ENCODE data around the gene INAFM2.

The INAFM2 gene

DNA sequence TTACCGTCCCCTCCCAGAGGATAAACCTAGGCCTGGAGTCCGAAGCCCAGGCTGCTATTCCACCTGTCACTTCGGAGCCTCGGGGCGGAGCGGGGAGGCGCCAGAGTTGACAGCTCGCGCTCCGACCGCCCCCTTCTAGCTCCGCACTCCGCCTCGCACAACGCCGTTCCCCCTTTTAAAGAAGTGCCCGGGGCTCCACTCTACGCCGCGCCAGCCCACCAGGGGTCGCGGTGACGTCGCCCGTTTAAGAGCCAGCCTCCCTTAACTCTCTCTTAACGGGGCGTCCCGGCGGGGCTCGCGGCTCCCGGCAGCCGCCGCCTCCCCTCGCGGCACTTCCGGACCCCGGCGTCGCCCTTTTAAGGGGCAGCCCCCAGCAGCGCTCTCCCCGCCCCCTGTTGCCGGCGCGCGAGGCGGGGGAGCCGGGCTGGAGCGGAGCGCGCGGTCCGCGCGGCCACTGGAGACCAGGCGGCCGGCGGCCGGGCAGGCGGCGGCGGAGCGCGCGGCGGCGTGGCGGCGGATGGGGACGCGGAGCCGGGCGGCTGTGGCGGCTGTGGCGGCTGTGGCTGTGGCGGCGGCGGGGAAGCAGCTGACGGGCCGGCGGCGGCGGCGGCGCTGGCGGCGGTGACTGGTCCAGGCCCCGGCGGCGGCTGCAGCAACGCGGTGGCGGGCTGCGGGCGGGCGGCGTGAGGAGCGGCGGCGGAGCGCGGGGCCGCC is at the start of gene INAFM2:
Gene INAFM2, plus strand, starts transcription at position 454 of the 714 bp plus-strand sequence. CDS start 364 bp downstream, outside the sequence.
- peak; percentile 89 to 97 for DNase-seq

DNA sequence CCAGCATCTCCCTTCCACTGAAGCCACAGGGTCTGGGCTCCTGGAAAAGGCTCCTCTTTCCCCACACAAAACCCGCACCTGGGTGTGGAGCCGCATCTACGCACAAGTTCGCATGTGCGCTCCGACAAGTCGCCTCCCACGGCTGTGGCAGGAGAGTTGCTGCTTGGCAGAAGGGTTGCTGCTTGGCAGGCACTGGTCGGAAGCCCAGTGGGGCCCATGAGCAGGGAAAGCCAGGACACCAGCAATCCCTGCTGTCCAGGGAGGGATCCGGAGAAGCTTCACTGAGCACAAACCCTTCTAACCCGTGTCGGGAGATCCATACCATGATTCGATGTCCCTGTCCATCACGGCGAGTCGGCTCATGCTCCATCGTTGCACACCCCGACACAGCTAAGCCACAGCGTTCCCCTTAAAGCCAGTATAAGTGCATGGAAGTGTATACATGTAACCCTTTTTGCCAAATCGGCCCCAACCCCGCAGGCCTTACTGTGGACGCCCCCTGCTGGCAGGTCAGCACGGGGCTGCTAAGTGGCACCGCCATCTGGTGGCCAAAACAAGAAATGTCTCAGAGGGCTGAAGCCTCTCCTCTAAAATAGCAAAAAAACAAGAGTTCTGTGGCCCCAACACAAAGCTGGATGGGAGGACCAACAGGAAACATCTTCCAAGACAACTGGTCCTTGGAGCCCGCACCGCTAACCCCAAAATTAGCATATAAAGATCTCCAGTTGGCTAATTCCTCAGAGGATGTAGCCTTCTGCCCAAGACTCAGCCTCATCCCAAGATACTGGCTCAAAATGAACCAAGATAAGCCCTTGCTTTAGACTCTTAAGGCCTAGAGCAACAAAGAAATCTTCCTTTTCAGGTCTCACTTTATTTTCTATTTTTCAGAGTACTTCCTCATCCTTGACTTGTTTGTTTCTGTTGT is 48.9 kb upstream of the INAFM2 start:
- DNase-seq, result peak; percentile 23 to 86

DNA sequence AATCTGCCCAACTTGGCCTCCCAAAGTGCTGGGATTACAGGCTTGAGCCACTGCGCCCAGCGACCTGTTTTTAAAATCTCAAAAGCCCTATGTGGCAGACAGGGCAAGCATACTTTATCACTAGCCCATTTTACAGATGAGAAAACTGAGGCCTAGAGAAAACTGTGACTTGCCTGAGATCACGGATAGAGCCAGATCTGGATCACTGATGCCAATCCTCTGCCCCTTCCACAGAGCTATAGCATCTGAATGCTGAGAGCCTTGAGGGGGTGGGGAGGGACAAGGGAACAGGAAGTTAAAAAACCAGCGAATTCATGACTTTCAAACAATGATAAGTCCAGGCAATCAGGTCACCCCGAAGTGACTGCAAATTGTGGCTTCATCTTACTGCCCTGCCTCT is 48.0 kb upstream of the INAFM2 start:
- DNase-seq, result no peak

DNA sequence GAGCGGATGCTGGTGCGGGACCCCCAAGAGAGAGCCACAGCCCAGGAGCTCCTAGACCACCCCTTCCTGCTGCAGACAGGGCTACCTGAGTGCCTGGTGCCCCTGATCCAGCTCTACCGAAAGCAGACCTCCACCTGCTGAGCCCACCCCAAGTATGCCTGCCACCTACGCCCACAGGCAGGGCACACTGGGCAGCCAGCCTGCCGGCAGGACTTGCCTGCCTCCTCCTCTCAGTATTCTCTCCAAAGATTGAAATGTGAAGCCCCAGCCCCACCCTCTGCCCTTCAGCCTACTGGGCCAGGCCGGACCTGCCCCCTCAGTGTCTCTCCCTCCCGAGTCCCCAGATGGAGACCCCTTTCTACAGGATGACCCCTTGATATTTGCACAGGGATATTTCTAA is 47.5 kb upstream of the INAFM2 start:
- DNase-seq, result no peak

DNA sequence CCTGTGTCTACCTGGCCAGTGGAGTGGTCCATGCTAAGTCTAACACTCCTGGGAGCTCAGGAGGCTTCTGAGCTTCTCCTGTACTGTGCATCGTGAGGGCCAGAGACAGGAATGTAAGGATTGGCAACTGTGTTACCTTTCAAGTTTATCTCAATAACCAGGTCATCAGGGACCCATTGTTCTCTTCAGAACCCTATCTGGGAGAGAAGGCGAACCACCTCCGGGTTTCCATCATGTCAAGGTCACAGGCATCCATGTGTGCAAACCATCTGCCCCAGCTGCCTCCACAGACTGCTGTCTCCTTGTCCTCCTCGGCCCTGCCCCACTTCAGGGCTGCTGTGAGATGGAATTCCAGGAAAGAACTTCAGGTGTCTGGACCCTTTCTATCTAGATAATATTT is 46.6 kb upstream of the INAFM2 start:
- DNase-seq, result no peak

DNA sequence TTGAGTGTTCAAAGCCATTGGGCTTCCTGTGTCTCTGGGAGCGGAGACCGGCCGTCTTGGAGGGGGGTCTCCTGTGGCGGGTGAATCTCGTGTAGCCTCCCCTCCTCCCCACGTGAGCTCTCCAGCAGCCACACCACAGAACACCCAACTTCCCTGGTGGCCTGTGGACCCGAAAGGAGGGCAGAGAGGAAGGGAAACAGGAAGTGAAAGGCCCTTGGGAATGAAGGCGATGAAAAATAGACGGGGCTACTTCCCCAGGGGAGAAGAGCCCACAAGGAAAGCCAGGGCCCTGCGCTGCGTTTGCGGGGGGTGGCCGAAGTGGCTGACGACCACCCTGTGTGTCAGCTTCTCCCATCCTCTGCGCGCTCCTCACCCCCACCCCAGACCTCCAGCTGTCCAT is 46.0 kb upstream of the INAFM2 start:
- DNase-seq, result no peak

DNA sequence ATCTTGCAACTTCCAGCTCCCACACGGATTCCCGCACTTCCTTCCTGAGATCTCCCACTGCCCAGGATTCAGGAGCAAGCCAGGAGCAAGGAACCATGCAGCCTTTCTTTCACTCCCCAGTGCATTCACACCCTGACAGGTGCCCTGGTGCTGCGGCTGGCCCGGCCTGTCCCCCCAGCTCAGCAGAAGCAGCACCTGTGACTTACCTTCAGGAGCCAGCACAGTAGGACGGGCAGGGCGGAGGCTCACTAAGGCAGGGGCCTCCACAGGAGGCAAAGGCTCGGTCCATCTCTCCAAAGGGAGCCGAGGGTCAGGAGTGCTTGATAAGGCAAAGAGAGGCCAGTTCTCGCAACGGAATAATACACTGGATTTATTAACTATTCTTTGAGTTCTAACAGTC is 45.5 kb upstream of the INAFM2 start:
- no peak for DNase-seq

DNA sequence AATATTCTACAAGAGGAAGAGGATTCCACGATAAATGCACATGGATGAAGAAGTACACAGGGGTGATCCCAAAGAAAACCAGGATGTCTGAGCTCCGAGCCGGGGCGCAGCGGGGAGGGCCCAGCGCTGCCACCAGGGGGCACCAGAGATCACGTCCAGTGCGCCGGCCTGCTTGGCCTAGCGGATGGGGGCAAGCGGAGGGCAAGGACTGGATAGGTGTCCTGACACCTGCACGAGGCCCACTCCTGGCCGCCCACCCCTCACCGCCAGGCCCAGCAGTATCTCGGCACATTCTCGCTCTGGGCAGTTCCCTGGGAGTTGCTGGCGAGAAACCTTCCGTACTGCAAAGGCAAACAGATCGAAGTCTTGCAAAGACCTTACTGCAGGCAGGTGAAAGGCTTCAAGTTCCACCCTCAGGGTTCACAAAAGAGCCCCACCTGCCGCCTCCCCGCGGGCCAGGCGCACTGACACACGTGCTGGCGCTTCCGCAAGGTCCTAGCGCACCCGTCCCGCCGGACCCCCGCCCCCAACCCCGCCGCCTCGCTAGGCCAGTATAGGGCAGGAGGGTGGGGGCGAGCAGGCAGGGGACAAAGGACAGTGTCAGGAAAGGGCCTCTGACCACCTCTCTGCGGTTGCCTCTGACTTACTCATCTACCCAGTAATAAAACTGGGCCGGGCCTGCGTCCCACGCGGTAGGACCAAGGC is 43.9 kb upstream of the INAFM2 start:
- DNase-seq, result peak; percentile 39 to 77

DNA sequence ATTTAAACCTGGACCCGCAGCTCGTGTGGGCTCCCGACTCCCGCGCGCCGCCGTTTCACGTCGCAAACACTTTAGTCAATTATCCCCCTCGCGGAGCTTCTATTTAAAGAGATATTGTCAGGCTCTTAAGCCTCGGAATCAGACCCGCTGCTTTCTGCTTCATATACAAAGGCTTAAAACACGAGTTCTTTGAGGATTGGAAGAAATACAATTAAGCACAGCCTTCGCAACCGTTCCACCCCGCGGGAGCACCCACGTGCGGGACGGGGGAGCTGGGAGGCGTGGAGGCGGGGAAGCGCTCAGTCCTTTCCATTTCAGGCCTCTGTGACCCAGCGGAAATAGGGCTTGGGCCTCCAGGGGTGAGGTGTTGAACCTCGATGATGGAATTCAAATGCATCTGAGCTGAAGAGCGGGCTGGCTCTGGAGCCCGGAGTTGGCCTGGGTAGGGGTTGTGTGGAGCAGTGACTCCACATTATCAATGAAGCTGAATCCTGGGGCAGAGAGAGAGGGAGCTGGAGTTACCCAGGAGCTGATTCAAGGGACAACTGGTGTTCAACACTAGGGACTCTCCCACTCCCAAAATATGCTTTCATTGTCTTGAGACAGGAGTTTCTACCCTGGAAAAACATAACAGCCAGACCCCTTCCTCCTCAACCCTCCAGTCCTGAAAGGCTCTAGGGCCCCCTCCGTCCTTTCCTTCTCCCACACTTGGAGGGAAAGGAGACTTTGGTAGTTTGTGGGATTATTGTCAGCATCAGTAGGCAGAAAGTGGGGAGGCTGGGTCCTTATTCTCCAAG is 43.0 kb upstream of the INAFM2 start:
- peak in 1 of 2 experiments; percentile 24 for DNase-seq

DNA sequence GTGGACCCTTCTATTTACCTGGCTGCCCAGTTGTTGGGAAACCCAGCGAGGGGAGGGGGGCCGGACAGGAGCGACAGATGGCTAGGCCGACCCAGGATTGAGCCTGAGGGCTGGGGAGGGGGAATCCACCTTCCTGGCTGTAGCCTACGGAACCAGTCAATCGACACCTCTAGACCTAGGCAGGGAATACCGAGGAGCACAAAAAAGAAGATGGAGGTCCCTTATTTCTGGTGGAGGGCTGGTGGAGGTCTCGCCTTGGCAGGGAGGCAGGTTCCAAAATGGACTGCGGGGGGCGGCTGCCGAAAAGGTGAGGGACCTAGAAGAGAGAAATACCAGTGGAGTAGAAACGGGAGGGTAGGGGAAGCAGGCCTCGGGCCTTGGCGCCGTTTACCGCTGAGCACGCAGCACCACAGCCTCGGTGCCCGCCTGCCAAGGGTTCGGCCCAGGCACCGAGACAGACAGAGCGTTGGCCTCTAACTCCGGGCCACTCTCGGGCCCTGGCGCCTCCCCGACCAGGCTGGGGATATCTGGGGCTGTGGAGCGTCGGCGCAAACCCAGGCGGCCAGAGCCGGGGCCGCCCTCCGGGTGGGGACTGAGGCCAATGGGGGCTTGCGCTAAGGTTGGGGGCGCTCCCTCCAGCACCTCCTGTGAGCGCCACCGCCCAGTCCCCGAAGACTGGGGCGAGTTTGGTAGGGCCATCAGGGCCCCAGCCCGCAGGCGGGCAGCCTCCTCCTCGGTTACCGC is 42.3 kb upstream of the INAFM2 start:
- DNase-seq, result no peak

DNA sequence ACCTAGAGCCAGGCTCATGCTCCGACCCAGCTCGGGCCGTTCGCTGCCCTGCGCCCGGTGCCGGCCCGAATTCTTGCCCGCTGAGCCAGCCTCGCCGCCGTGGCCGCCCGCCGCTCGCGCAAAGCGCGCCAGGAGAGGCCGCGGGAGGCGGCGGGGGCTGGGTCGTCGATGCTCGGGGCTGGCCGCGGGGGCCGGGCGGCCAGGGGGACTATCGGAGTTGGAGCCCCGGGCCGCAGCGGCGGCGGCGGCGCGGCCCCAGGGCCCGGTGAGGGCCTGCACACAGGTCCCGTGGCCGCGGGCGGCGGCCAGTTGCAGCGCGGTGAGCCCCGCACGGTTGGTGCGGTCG is 41.7 kb upstream of the INAFM2 start:
- no peak for DNase-seq

DNA sequence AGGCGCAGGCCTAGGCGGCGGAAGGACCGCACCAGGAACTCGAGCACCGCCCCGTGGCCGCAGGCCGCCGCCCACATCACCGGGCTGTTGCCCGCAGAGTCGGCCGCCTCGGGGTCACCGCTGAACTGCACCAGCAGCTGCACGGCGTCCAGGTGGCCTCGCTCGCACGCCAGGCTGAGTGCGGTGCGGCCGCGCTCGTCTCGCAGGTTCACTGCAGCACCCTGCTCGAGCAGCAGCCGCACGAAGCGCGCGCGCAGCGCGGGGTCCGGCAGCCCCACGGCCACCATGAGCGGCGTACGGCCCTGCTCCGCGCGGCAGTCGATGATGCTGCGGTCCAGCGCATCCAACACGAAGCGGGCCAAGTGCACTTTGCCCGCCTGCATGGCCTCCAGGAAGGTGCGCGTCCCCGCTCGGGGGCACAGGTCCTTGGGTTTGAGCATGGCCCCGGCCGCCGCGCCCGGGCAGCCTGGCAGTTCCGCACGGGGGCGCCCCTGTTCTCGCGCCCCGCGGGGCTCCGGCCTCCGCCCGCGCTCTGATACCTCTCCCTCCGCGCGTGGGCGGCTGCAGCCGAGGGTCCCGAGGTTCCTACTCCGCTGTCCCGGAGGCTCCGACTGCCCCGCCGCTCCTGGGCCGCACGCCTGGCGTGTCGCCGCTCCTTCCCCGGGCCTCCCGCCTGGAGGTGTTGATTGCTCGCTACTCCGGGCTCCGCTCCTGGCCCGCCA is 41.2 kb upstream of the INAFM2 start:
- DNase-seq, result peak in 1 of 2 experiments; percentile 78

DNA sequence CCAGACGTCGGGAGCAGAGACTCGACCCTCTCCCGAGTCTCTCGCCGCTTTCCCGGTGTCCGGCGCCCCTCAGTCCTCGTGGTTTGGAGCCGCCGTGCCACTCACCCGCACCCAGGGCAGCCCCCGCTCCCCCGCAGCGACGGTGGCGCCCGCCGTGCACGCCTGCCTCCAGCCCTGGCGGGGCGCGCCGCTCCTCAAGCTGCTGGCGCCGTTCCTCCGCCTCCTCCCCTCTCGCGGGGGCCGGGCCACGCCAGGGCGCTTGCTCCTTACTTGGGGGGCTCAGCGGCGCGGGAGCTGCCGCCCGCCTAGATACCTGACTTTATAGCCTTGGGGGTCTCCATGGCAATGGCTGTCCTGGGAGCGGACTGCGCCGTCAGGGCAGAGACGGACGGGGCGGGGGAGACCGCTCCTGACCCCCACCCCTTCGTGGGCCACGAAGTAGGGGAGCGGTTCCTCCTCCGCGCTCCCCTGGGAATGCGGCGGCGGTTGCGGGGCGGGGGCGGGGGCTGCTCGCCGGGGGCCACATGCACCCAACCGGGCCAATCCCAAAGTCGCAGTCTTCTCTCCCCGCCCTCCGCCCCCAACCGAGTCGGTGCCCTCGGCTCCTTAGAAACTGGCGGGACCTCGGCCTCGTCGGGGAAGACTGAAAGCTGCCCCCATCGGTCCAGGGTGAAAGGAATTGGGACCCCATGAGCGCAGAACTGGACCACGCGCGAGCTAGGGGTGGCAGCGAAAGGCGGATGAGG is 40.5 kb upstream of the INAFM2 start, which contains the start of gene ANKRD63:
Gene ANKRD63, minus strand, starts transcription at position 196 of the 746 bp plus-strand sequence. CDS start 478 bp downstream, outside the sequence.
- peak in 1 of 2 experiments; percentile 72 for DNase-seq

DNA sequence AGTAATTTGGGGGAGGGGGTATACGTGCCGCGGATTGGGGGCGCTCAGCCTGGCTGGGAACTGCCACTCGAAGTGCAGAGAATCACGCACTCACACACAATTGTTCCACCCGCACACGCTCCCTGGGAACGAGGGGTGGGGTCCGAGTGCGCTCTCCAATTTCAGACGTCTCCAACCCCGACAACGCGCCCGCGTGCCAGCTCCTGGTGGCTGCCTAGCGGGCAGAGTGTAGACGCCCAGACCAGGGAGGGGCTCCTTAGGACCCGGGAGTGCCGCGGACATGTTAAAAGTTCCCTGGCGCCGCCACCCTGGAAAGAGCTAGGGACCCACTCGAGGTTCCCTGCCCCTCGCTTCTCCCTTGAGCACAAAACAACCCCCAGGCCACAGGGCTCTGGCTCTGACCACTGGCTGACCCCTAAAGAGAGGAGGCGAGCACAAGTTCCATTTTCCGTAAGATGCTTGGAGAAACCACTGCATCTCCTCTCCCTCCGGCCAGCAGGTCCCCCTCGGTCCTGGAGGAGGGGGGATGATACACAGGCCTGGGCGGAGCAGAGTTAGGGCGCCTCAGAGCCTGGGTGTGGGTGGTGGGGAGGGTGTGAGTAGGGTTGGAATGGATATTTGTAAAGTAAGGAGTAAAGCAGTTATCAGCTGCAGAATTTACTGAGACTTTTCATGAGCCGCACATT is 39.7 kb upstream of the INAFM2 start:
- no peak for DNase-seq

DNA sequence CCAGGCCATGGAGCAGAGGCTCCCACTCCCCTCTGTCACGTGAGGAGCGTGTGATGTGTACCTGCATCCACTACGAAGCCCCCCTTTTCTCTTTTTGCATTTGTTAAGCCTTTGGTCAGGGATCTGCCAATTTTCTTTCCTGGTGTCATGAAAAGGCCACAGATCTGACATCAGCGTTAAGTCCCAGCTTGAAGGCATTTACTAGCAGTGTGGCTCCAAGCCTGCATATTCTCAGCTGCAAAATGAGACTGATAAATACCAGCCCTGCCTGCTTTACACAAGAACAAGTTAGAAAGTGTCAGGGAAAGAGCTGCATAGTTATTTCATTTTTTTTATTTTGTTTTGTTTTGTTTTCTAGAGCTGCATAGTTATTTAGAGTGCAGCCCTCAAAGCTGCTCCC is 38.3 kb upstream of the INAFM2 start:
- no peak for DNase-seq

DNA sequence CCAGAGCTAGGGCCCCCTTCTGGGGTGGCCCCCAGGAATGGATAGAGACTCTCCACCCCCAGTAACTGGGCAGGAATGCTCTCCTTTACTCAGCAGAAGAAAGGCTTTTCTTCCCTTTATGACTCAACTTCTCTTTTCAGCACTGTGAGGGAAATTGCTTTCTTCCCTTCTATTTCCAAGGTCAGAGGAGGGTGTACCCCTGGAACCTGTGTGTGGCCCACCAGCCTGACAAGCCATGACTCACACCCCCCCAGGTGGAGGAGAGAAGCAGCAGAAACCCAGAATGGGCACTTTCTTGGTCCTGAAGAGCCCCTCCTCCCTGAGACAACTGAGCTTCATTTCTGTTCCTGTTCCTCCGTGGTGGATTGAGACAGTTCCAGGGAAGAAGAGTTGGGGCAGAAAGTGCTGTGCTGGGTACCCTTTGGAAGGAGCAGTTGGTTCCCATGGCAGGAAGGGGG is 37.9 kb upstream of the INAFM2 start:
- DNase-seq, result no peak

DNA sequence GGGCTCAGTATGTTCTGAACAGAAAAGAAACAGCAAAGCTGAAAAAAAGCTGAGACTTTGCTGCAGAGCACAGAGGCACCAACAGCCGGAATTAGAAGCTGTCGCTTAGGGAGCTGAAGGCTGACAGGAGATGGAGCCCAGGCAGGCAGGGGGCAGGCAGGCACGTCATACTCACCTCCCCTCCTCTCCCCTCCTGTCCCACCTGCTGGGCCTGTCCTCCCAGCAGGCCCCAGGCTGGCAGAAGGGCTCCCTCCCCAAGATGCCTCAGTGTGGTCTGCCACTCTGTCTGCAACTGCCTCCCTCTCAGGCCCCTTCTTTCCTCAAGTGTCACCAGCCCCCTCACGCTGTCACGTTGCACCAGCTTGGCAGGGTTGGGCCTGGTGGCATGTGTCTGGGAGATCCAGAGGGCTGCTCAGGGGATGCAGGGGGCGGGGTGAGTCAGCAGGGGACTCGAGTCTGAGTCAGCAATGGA is 37.4 kb upstream of the INAFM2 start:
- DNase-seq, result no peak

DNA sequence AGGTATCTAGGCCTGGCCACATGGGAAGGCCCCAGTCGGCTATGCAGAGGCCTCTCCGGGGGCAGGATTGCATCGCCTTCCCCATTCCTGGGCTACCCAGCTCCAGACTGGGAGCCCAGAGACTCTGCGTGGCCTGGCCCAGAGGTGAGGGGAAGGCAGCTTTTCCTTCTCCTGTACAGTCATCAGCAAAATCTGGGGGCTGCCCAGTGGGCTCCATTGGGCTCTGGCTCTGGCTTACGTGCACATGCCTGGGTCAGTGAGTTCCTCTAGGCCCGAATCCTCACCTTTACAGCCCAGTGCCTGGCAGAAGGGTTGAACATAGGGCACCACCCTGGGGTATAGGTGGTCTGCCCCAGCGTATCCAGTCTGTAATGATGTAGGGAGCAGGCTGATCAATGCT is 36.7 kb upstream of the INAFM2 start:
- DNase-seq, result no peak

DNA sequence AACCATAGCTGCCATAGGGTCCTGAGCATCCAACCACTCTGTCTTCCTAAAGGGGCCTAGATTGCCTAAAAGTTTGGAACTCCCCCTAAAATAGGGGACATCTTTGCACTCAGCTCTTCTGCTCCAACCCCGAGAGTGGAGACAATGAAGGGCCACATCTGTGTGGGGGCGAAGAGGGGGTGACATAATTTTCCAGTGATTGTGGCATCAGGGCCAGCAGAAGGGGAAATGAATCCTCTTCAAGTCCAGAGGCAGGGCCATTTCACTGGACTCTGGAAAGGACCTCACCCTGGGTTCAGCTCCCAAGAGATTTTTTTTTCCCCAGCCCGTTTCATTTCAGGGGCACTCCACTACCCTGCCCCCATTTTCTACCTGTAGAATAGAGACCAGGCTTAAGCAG is 36.0 kb upstream of the INAFM2 start:
- DNase-seq, result no peak
